HG02588 (cell line): Measurements from ENCODE around the gene STAMBPL1.

Experiments used
- ATAC-seq: cut with Tn5 transposase; IDR thresholded peaks from one replicate; pipeline ENCODE4 v1.9.1; 2021; ENCODE audit warnings: mild to moderate bottlenecking, moderate library complexity; ENCODE audit not compliant: unreplicated experiment

The STAMBPL1 gene

GRCh38 chr10:88946965-88947590, 67.0 kb downstream of the STAMBPL1 start:
- ATAC-seq, result no peak

GRCh38 chr10:88949051-88949450, 69.0 kb downstream of the STAMBPL1 start:
- no peak for ATAC-seq

- ATAC-seq, result no peak
Observed at GRCh38 chr10:88949912-88950837, 70.1 kb downstream of the STAMBPL1 start.

- no peak for ATAC-seq
Observed at GRCh38 chr10:88952647-88953111, 72.6 kb downstream of the STAMBPL1 start, which contains the start of gene ACTA2. Gene ACTA2, minus strand, starts transcription at chr10:88952773. Its CDS starts 3,843 bp downstream, at chr10:88948930.

GRCh38 chr10:88953662-88954061, 73.6 kb downstream of the STAMBPL1 start:
- no peak for ATAC-seq

GRCh38 chr10:88954458-88955083, 74.5 kb downstream of the STAMBPL1 start:
- no peak for ATAC-seq

GRCh38 chr10:88957381-88957780, 77.3 kb downstream of the STAMBPL1 start:
- no peak for ATAC-seq

- no peak for ATAC-seq
Observed at GRCh38 chr10:88958721-88959120, 78.7 kb downstream of the STAMBPL1 start.

GRCh38 chr10:88960802-88961201, 80.8 kb downstream of the STAMBPL1 start:
- ATAC-seq, result no peak

GRCh38 chr10:88961266-88961665, 81.2 kb downstream of the STAMBPL1 start:
- ATAC-seq, result no peak

- ATAC-seq, result no peak
Observed at GRCh38 chr10:88962336-88962735, 82.3 kb downstream of the STAMBPL1 start.

- ATAC-seq, result no peak
Observed at GRCh38 chr10:88963318-88963717, 83.3 kb downstream of the STAMBPL1 start.

- ATAC-seq, result no peak
Observed at GRCh38 chr10:88964360-88964759, 84.3 kb downstream of the STAMBPL1 start.

- ATAC-seq, result no peak
Observed at GRCh38 chr10:88964869-88965415, 84.9 kb downstream of the STAMBPL1 start.

- no peak for ATAC-seq
Observed at GRCh38 chr10:88966797-88967196, 86.8 kb downstream of the STAMBPL1 start.

GRCh38 chr10:88968391-88968790, 88.3 kb downstream of the STAMBPL1 start:
- ATAC-seq, result no peak

GRCh38 chr10:88971221-88972061, 91.4 kb downstream of the STAMBPL1 start:
- no peak for ATAC-seq
